Measurements from ENCODE around the gene SNHG17. TPM values are rescaled to one million over a fixed set of nuclear protein-coding genes. Genes with fewer than 3 reads are reported as not detected.

The SNHG17 gene
- total RNA-seq, 1 donor from 2014 or later: 32.2 TPM

GRCh38 chr20:38372806-38373205 lies 62.3 kb downstream of the SNHG17 start:
- ATAC-seq: no peak

Other genes starting within 250 kb of the SNHG17 start
- gene KIAA1755, start 174.6 kb downstream of the SNHG17 start, total RNA-seq: 0.32 TPM
- not detected for gene BPI, start 131.2 kb downstream of the SNHG17 start, total RNA-seq
- gene LBP, start 88.8 kb downstream of the SNHG17 start, total RNA-seq: 0.12 TPM
- gene RALGAPB, start 37.5 kb upstream of the SNHG17 start, total RNA-seq: 19.8 TPM
- gene ADIG, start 145.9 kb upstream of the SNHG17 start, total RNA-seq: not detected
- 10.3 TPM for gene ARHGAP40, start 166.5 kb upstream of the SNHG17 start, total RNA-seq